NCI-H82 treated with DMSO at 0.1 percent for 48 hours (cell line): ENCODE data around the gene NOL8.

Experiments used
- DNase-seq: peaks from one replicate; lab custom pipeline; 2025; ENCODE audit not compliant: unreplicated experiment; lab: John Stamatoyannopoulos, UW

NOL8 gene

DNA sequence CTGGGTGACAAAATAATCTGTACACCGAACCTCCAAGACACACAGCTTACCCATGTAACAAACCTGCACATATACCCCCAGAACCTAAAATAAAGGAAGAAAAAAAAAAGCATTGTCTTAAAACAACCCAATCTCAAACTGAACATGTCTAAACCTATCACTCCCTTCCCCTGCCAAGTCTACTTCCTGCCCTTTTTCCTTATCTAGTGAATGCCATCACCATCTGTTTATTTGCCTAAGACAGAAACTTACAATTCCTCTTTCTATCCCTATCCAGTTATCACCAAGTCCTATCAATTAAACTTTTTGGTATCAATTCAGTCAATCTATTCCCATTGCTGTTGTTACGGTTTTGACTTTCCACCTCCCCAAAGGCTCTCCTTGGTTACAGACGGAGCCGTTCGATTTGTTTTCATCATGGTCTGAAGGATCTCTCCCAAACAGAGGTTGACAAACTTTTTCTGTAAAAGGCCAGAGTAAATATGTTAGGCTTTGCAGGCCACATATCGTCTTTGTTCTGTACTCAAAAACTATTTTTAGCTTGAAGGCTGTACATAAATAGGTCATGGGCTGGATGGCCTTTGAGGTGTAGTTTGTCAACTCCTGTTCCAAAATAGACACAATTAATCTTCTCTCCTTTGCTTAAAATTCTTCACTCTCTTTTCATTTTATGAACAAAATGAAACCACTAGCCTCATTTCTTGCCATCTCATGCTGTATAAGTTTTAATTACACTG lies 12.1 kb downstream of the NOL8 start:
- no peak for DNase-seq

DNA sequence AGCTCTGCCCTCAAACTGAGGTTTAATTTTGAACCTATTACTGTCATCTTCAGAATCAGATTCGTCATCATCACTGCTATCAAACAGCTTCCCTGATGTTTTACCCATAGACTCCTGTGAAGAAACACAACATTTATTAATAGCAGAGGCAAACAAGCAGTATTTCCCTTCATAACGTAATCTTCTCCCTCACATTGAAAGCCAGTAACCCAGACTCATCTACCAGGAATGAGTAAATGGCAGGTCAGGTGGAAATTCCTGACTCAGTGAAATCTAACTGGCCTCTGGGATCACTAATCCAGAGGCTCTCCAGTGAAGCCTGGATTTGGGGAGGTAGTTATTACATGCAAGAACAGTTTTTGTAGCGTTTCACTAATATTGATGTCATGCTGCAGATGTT lies 14.6 kb downstream of the NOL8 start:
- no peak for DNase-seq

DNA sequence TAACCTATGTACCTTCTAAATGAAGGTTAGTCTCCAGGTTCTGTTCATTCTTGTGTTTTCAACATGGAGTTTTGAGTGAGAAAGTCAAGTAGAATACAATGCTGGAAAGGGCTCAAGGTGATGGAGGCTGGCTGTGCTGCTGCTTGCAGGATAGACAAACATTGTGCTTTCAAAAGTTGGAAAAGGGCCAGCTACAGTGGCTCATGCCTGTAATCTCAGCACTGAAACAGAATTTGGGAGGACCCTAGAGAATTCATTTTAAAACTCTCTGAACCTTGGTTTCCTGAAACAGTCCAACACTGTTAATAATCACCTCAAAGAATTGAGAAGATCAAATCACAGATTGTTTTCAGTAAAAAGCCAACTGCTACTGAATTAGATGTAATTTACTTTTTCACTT lies 16.3 kb downstream of the NOL8 start:
- DNase-seq, result no peak

DNA sequence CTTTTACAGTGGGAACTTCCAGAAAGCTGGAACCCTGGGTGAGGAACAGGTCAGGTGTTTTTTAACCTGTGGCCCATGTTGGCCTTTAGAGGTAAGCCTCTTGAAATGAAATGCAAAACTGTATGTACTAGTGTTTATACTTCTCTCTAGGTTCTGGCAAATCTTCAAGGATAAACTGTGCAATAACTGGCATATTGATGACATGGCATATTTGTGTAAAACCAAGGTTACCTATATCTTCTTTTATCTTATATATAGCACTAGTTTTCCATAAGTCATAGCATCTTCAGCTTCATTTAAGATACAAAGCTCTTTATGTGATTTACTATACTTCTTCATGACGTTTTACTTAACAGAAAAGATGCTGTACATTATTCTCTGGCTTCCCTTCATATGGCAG lies 24.2 kb downstream of the NOL8 start:
- DNase-seq, result no peak

DNA sequence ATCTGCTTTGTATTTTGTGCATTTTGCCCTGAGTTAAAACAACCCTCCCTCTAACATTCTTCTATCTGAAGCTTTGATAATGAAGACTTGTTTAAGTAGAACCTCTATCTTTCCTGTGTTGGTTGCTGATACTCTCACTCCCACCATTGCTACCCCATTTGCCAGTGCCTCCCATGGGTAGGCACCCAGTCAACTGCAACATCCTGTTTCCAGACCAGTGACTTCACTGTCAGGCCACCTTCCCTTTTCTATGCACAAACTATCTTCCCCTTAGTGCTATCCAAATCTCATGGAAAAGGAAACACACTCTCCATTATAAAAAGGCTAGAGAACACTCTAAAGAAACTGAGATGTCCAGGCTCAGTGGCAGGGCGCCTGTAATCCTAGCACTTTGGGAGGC lies 26.0 kb downstream of the NOL8 start:
- no peak for DNase-seq

DNA sequence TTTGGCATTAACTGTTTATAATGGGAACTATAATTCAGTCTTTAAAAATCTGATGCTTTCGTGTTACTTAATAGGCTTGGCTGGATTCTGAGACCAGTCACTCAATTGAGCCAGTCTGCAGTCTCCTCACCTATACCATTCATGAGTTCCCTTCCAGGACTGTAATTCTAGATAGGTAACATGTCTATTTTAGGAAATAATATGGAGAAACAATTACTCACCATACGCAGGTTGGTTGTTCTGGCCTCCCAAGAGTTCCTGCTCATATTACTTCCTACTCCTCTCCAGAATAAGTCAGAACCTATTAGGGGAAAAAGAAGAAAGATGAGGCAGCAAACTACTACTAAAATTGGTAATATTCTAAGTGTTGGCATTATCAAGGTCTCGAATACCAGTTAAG lies 27.1 kb downstream of the NOL8 start:
- DNase-seq, result no peak

DNA sequence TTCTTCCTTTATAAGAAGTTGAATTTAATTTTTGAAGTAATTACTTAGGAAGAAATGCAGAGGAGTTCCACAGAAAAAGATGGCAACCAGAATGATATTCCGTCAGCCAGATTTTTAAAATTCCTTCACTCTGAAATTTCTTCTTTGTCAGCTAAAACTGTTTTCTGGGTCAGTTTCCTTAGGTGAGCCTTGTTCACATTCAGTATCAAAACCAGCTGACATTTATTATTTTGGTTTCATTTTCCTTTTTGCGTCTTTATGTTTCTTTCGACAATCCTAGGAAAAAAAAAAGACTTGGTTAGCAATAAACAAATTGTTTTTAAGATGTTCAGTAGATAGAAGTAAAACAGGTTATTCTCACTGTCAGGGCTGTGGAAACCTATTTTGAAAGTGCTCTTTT lies 27.5 kb downstream of the NOL8 start:
- no peak for DNase-seq

DNA sequence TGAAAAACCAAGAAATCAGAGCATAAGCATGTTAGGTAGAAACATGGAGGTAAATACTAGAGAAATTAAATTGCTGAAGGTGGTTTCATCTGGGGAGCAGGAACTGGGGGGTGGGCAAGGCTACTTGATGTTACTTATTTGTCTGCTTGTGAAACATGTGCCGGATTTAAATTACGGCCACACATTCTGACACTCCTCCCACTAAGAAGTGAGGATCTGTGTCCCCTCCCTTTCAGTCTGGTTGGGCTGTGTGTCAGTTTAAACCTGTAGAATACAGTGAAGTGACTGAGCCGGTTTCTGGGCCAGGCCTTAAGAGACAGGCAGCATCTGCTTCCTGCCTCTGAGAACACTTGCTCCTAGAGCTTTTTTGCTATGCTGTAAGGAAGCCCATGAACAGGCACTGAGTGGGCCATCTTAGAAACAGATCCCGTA lies 29.3 kb downstream of the NOL8 start:
- peak; percentile 15 for DNase-seq

DNA sequence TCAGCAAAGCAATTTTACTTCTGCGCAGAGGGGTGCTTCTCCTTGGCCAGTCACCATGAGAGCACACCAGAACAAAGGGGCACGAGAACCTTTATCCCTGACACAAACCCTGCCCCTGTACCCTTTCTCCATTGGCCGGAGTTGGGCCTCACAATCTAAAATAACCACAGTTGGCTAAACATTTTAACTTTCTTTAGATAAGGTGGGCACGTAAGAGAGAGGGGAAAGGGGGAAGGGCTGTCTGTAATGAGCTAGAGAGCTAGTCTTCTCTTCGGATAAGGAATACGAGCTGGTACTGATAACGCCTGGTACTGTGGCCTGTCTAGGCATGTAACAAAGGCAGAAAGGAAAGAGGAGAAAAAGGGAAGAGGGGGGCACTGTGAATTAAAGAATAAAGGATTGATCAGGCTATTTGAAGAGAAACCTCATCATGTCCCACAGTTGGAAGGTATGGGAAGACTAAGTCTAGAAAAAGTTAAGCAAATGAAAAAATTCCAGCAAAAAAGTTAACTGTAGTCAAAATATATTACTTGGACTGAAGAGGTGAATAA lies 29.8 kb downstream of the NOL8 start:
- no peak for DNase-seq

DNA sequence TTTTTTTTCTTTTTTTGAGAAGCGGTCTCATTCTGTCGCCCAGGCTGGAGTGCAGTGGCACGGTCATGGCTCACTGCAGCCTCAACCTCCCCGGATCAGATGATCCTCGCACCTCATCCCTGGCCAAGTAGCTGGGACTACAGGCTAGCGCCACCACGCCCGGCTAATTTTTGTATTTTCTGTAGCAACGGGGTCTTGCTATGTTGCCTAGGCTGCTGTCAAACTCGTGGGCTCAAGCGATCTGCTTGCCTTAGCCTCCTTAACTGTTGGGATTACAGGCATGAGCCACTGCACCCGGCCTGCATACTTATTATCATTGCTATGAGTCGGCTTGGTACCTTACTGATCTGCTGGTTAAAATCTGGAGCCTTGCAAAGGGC lies 30.9 kb downstream of the NOL8 start:
- peak; percentile 49 for DNase-seq

DNA sequence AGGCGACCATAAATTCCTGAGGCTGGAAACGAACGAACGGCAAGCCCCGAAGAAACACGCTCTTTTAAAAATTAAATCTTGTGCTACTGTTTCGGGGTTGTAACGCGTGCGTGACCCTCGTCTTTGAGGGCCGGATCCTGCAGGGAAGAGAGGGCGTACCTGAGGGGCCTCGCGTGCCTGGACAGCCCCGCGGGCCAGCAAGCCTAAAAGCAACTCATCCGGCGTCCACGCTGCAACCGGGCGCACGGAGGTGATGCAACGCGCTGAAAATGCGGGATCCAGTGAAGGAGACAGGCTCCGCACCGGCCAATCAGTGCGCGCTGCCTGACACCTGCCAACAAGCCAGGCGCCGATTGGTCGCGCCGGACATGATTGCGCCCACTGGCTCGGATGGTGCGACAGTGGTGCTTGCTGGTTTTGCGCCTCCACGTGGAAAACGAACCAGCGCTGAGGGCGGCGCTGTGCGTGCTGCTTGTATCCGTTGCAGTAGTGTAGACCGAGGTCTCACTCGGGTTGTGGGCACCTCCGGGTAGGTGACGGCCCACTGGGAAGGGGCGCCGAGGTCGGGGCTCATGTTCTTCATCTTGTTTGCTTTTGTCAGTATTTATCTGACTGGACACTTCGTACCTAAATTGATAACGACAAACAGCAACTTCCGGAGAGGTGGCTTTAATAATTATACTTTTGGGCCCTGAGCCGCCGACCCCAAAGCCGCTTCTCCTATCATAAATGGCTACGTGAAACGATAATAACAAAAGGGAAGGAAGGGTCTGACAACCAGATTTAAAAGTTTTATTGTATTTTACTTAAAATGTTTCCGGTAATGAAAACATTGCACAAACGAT lies 31.5 kb downstream of the NOL8 start, which contains the start of gene IARS1:
Gene IARS1 (minus strand): TSS at position 246 of the 845 bp plus-strand sequence. CDS start 4,278 bp downstream, outside the sequence.
- peak; percentile 87 for DNase-seq

DNA sequence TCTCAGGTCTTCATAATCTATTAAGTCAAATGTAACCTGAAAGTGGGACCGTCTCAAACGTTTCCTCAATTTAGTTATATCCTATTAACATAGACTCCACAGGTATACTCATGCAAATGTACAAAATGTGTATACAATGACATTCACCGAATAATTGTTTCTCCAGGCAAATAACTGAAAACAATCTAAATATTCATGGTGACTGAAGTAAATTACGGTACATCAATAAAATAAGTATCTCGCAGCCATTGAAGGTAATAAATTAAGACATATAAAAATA lies 32.1 kb downstream of the NOL8 start:
- DNase-seq, result no peak

DNA sequence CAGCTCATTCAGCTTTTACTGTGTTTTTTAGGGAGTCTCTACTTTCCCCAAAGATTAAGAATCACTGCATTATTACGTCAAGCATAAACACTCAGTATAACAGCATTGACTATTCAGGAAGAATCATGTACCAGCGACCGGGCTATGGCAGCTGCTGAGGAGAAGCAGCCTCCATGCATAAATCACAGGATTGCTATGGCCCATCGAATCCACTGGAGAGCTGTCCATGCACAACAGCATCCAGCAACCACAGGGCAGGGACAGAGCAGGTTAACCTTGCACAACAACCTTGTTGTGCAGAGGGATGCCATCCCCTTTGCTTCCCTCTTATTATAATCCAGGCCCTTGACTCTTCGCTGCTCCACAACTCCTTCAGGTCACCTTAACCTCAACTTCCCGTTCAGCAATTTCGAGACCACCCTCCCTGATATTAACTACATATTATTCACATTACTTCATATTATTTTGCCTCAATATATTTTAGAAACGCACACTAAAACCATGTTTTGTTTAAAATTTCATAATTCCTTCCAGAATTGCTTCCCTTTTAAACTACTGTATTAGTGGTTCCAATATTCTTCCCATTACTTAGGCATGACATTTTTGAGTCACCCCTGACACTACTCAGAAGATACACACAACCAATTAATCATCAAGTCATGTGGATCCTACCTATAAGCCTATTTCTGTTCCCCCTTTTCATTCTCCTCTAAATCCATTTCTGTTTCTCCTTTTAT lies 32.6 kb downstream of the NOL8 start:
- no peak for DNase-seq

DNA sequence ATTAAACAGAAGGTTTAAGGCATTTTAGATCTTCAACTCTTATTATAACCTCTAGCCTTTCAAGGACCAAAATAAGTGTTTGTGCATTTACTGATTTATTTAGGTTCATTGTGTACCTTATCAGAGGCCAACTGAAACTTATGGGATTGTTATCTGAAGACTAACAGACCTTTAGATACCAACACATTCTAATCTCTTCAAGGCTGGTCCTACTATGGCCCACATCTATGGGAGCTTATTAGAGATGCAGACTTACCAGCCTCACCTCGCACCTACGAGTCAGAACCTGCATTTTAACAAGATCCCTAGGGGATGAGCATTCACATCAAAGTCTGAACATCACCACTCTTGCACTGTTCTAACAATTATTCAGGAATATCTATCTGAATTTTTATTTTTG lies 33.6 kb downstream of the NOL8 start:
- DNase-seq, result no peak

DNA sequence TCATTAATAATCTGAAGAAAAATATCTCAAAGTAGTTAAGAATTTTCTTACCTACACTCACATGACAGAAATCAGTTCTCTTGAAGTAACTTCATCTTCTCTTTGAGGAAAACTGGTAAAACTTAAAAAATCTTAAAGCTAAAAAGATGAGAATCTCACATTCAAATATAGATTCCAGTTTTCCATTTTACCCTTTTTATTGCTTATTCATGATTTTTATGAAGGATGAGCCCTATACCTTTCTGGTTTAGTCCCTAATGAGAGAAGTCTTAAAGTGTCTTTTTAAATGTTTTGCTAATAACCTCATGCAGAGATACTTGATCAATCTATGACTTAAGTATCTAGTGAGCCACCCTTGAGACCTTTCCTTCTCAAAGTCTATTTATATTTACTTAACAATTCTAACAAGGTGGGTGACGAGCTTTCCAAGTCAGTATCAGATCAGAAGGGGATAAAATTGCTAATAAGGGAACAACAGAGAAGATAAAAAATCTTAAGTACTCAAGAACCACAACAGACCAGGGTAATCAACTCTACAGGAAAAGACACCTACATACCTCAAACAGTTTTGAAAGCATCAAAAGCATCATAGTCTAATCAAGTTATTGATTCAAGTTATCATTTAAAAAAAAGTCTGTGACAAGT lies 34.2 kb downstream of the NOL8 start:
- no peak for DNase-seq

DNA sequence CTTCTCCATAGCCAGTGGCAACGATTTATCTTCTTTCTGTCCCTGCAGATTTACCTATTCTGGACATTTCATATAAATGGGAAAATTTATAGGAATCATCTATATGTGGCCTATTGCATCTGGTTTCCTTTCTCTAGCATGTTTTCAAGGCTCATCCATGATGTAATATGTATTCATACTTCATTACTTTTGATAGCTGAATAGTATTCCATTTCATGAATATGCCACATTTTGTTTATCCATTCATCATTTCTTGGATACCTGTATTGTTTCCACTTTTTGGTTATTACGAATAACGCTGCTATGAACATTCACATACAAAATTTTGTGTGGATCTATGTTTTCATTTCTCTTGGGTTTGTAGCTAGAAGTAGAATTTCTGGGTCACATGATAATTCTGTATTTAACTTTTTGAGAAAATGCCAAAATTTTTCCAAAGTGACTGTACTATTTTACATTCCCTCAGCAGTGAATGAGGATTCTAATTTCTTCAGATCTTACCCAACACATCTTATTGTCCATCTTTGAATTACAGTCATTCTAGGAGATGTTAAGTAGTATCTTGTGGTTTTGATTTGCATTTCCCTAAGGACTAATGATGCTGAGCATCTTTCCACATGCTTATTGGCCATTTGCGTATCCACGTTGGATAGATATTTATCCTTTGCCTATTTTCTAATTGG lies 35.3 kb downstream of the NOL8 start:
- DNase-seq, result no peak

DNA sequence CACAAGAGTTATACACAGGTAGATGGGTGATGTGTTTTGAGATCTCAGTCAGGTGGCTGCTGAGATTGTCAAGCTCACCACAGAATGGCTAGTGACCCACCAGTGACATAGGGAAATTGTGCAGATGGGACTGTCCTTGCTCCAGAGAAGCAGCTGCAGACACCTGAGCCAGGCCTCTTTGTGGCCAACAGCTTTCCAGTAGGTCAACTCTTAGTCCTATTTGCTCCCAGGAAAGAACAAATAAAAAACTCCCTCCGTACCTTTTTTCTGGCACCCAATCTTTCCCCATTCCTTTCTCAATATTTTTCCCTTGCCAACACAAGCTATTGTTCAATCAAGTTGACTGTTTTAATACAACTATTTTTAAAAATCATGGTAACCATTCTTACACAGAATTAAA lies 45.8 kb downstream of the NOL8 start:
- no peak for DNase-seq

DNA sequence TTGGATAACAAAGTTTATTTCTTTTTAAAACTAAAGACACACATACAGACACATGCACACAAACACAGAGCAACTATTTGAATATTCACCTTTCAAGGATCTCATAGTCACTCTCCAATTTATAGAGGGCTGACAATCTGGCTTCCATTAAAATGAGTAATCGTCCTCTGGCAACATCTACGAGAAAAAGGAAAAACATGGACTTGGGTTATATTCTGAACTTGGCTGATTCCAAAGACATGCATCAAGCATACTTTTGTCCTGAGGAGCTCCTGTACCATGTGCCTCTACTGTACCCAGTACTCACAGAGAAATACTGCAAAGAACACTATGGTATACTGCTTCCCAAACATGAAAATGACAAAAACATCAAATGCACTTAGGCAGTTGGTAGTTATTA lies 47.0 kb downstream of the NOL8 start:
- DNase-seq, result no peak

DNA sequence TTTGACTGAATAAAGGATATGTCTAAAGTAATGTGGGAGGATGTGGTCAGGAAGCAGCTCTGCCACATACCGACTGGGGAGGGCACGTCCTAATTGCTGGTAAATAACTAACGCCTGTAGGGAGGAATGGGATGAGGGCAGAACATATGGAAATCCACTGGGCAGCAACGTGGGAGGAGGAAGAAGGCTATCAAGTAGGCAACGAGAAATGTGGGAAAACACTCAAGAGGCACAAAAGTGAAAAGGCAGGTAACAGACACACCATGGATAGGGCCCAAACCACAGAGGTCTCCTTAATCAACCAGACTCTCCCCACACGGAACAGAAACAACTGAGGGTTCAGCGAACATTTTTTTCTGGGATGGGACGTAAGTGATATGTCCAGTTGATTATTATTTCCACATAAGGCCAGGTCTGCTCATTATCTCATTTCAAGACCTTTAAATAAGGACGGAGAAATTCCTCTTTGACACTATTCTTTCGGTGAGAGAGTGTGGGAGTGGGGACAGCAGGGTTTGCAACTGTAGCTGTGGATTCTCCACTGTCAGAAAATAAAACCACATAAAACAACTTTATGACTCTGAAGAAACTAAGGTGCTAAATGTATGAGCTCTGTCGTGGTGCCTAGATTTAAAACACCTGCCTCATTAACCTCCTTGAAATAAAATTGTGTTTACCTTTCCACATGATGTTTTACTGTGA lies 48.7 kb downstream of the NOL8 start:
- DNase-seq, result no peak

DNA sequence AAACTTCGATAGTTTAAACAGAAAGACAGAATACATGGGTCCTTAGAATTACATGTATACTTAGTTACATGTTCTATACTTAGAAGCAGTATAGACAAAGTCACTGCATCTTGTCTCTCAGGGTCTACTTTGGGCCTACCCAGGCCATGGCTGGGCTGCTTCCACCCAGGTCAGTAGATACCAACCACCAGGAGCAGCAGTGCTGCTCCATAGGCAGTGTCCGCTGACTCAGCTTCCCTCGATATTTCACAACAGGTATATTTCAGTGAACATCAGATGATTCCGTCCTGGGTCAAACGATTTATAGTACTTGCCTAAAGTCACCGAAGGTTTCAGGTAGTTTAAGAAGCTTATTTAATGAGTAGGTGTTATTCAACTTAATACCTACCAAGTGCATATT lies 49.6 kb downstream of the NOL8 start:
- no peak for DNase-seq
